GM18507 (cell line): Measurements from ENCODE around the gene ZNF155.
A peak's percentile ranks its signal among the peaks of the same experiment; 100 is the strongest.
"Not testable (repeated sequence)": the region's sequence is repeated elsewhere in the genome, so short reads cannot be mapped to it uniquely, and the experiment has no call there.

ENCODE experiments used
- DNase-seq: peaks from one replicate; pipeline ENCODE4 v3.0.0; 2011; ENCODE audit warnings: low read depth; ENCODE audit not compliant: insufficient read length; ENCODE audit errors: extremely low spot score
- FAIRE-seq: peaks from 2 replicates; lab custom pipeline; 2011; peaks lifted over from hg19 to GRCh38; lab: Jason Lieb, UNC

ZNF155 gene

DNA sequence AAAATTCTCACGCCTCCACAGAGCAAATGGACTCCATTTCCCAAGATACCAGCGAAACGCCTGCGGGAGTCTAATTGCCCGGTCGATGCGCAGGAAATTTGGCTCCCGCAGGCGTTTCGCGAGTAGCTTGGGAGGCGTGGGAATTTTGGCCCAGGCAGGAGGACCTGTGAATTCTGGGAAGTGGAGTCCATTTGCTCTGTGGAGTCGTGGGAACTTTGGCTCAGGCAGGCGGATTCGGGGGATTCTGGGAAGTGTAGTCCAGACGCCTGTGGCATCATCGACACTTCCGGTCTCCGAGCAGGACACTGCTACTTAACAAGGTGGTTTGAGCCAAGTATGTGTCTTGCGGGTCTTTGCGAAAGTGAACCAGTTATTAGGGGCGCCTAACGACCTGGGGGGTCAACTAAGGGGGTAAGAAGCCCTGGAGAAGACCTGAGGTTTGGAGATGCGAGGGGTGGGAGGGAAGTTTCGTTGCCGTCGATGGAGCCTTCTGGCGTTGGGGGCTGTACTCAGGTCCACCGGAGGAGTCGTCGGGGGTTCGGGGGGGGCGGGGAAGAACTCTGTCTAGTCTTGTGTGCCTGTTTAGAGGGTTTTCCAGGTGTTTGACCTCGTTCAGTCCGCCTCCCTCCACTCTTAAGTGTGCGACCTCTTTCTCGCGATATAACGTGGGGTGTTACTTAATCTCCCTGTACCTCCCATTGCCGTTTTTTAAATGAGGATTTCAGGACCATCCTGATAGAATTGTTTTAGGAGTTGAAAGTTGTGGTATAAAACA lies at the start of gene ZNF155:
Gene ZNF155 (plus strand): TSS at position 277 of the 775 bp plus-strand sequence. CDS start 4,356 bp downstream, outside the sequence.
- peak; percentile 59 for DNase-seq
- peak; percentile 97 for FAIRE-seq

DNA sequence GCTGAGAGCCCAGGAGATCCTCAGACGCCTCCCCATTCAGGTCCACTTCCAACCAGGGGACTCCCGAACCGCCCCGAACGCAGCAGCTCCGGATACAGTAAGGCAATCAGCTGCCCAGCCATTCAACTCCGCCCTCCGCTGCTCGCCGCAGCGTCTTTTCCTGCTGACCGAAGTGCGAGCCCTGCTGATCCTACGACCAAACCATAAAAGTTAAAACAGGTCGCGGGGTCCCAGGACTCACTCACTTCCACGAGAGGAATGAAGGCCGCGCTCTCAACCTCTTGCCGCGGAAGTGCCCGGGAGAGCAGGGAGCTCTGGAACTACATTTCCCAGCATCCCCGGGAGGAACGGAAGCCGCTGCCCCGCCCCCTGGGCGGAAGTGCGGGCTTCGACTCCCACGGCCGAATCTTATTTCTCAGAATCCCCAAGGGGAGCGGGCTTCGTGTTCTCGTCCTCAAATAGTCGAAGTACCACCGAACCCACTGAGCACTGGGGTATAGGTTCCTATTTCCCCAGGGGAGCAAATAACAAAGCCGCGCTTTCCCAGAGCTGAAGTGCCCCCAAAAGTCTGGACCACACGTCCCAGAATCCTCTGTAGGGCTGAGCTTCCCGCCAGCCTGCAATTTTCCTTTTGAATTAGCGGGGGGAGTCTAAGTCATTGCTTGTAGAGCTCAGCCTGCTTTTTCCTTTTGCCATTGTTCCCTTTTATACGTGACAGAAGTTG lies 48.8 kb upstream of the ZNF155 start, which contains the start of gene ZNF45:
Gene ZNF45 (minus strand): TSS at position 298 of the 724 bp plus-strand sequence. CDS start 13,097 bp downstream, outside the sequence.
- FAIRE-seq = peak; percentile 90
- peak; percentile 90 for DNase-seq

- FAIRE-seq = no peak
Measured at GRCh38 chr19:43936188-43936587, 47.8 kb upstream of the ZNF155 start.

GRCh38 chr19:43939557-43940260 lies 44.3 kb upstream of the ZNF155 start:
- FAIRE-seq (no peak), DNase-seq (no peak)

More at GRCh38 chr19:43936188-43936587, 47.8 kb upstream of the ZNF155 start:
- DNase-seq = no peak

- DNase-seq (no peak), FAIRE-seq (no peak)
Measured at GRCh38 chr19:43940719-43941118, 43.3 kb upstream of the ZNF155 start.

- DNase-seq (no peak), FAIRE-seq (no peak)
Measured at GRCh38 chr19:43941209-43941608, 42.8 kb upstream of the ZNF155 start.

DNA sequence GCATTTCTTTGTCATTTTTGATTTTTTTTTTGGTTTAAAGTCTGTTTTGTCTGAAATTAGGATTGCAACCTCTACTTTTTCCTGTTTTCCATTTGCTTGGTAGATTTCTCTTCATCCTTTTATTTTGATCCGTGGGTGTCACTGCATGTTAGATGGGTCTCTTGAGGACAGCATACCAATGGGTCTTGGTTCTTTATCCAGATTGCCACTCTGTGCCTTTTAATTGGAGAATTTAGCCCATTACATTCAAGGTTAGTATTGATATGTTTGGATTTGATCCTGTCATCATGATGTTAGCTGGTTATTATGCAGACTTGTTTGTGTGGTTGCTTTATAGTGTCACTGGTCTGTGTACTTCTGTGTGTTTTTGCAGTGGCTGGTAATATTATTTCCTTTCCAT lies 36.6 kb upstream of the ZNF155 start:
- not testable (repeated sequence) for FAIRE-seq, DNase-seq

- not testable (repeated sequence) for FAIRE-seq
Measured at GRCh38 chr19:43949803-43950202, 34.2 kb upstream of the ZNF155 start.

GRCh38 chr19:43950834-43951645 lies 32.9 kb upstream of the ZNF155 start, which contains the start of gene ZNF221:
Gene ZNF221 (plus strand): TSS chr19:43951228. CDS start chr19:43962727, 11,499 bp downstream.
- DNase-seq (peak; percentile 71), FAIRE-seq (peak; percentile 93)

More at GRCh38 chr19:43949803-43950202, 34.2 kb upstream of the ZNF155 start:
- not testable (repeated sequence) for DNase-seq

DNA sequence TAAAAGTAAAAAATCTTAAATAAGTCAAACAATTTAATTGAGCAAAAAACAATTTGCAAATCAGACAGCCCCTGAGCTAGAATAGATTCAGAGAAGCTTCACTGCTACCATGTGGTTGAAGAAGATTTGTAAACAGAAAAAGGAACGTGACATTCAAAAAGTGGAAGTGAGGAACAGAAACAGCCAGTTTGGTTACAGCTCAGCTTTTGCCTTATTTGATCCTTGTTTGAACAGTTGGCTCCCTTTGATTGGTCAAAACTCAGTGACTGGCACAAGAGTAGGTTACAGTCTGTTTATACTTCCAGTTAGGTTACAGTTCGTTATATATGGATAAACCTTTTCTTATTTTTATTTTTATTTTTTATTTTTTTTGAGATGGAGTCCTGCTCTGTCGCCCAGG lies 27.2 kb upstream of the ZNF155 start:
- DNase-seq (no peak), FAIRE-seq (no peak)

DNA sequence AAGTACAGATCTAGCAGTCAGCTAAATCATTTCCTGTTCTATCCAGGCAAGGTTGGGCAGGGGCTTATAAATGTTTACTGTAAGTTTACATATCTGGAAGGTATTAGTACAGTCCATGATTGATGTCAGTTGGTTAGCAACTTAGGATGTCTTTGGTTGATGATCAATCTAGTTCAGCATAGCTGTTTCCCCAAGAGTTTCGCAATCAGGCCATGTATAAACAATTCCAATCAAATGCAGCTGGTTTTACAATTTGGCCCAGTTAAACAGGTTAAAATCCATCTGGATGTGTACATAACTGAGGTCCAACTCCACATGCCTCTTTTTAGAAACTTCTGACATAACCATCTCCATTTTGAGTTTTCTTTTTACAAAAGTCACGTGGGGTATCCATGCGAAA lies 26.1 kb upstream of the ZNF155 start:
- FAIRE-seq (no peak), DNase-seq (no peak)

DNA sequence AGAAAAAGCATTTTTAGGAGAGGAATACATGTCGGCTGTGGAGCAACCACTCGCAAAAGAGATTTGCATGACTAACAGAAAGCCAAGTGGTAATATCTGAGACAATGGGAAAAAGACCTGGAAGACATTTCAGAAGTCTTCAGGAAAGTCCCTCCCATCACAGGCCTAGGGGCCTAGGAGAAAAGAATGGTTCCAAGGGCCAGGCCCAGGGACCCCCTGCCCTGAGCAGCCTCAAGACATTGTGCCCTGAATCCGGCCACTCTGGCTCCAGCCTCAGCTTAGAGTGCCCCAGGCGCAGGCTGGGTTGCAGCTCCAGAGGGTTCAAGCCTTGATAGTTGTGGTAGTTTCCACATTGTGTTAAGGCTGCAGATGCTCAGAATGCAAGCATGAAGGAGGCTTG lies 23.6 kb upstream of the ZNF155 start:
- no peak for DNase-seq
- no peak for FAIRE-seq

DNA sequence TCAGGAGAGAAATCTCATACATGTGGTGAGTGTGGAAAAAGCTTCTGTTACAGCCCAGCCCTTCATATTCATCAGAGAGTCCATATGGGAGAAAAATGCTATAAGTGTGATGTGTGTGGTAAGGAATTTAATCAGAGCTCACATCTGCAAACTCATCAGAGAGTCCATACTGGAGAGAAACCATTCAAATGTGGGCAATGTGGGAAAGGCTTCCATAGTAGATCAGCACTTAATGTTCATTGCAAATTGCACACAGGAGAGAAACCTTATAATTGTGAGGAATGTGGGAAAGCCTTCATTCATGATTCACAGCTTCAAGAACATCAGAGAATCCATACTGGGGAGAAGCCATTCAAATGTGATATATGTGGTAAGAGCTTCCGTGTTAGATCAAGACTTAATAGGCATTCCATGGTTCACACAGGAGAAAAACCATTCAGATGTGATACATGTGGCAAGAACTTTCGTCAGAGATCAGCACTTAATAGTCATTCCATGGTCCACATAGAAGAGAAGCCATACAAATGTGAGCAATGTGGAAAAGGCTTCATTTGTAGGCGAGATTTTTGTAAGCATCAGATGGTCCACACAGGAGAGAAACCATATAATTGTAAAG lies 17.8 kb upstream of the ZNF155 start:
- FAIRE-seq = no peak

GRCh38 chr19:43976732-43977131 lies 7.3 kb upstream of the ZNF155 start:
- DNase-seq = no peak

More for the DNA sequence above, 17.8 kb upstream of the ZNF155 start:
- no peak for DNase-seq

GRCh38 chr19:43983544-43983911 lies 460 bp upstream of the ZNF155 start:
- FAIRE-seq = no peak
- DNase-seq = no peak

More at GRCh38 chr19:43976732-43977131, 7.3 kb upstream of the ZNF155 start:
- FAIRE-seq = no peak

GRCh38 chr19:43984687-43985000 lies 656 bp downstream of the ZNF155 start:
- no peak for FAIRE-seq
- no peak for DNase-seq

- FAIRE-seq (no peak), DNase-seq (no peak)
Measured at GRCh38 chr19:43997631-43998290, 13.8 kb downstream of the ZNF155 start.

DNA sequence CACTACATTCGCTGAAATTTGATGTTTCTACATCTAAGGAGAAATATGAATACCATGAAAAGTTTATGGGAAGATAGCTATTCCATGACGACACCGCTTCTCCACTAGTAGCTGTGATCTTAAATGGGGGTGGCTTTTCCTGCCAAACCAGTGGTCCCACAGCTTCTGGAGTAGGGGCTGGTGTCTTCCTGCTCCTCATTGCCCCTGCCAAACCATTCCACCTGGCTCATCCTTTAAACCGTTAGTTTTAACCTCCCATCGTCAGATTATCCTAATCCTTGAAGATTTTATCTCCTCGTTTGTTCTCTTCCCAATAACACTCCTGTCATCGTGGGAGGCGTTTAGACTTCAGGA lies 18.2 kb downstream of the ZNF155 start:
- DNase-seq (no peak), FAIRE-seq (no peak)
